Activated CD4-positive, CD25-positive, alpha-beta regulatory T cell treated with anti-CD3 and anti-CD28 coated beads, Interleukin-2, amount 50 U/mL, for 16 hours (primary cell): ENCODE measurements around the gene PRR9.

Experiments used
- DNase-seq: peaks from one replicate; pipeline ENCODE4 v3.0.0-alpha.2; 2020; ENCODE audit warnings: low read depth, low spot score

The PRR9 gene

DNA sequence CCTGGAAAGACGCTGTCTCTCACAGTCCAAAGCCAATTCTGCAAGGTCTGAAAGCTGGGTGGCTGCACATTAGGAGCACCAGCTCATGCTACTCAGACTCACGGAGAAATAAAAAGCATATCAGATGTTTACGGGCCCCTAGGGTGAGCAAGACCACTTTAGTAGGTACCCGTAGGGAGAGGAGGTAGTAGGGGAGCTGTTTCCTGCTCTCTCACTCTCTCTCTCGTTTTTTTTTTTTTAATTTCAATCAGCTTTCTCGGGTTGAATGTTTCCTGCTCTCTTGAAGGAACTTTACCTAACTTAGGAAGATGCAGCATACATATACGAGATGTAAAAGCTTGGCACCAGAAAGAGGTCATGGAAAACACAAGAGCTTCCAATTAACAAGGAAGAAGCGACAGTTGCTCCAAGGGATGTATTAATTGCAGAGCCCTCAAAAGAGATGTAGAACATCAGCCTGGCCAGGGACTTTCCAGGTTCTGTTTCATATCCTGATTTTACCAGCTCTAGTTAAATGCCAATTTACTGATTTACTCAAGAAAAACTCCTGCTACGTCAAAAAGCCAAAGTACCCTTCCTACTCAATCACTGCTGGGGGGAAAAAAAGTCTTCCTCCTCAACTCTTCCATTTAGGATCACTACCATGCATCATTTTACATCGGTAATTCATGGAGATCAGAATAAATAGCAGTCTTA, 45.2 kb downstream of the PRR9 start:
- DNase-seq = no peak

DNA sequence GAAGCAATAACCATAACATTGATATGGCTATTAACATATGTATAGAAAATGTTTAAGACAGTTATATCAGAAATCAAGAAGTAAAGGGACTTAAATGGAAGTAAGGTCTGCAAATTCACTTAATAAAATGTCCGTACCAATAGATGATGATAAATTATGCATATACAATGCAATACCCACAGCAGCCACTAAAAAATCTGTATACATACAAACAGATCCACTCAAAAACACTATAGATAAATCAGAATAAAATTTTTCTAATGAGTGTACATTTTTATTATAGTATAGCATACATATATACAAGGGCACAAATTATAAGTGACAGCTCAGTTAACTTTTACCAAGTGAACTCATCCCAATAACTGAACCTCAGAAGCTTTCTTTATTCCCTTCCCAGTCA, 48.1 kb downstream of the PRR9 start:
- no peak for DNase-seq
